CD4-positive, alpha-beta T cell treated with Interleukin-17A for 4 hours (primary cell): ENCODE results near the gene EEPD1.

Experiments
- DNase-seq: peaks from one replicate; pipeline ENCODE4 v3.0.0-alpha.2; 2020; ENCODE audit warnings: mixed read lengths

The EEPD1 gene

GRCh38 chr7:36192053-36192824 lies 39.2 kb downstream of the EEPD1 start:
- DNase-seq: no peak

GRCh38 chr7:36192877-36193276 lies 39.8 kb downstream of the EEPD1 start:
- DNase-seq: no peak

- no peak for DNase-seq
Measured at GRCh38 chr7:36198854-36199266, 45.8 kb downstream of the EEPD1 start.

- DNase-seq: no peak
Measured at GRCh38 chr7:36199329-36199728, 46.3 kb downstream of the EEPD1 start.

- DNase-seq: no peak
Measured at GRCh38 chr7:36201122-36201723, 48.2 kb downstream of the EEPD1 start.

GRCh38 chr7:36202398-36202797 lies 49.3 kb downstream of the EEPD1 start:
- peak; percentile 21 for DNase-seq

- DNase-seq: no peak
Measured at GRCh38 chr7:36203071-36203790, 50.2 kb downstream of the EEPD1 start.

- DNase-seq: no peak
Measured at GRCh38 chr7:36204044-36204663, 51.1 kb downstream of the EEPD1 start.

GRCh38 chr7:36204929-36205635 lies 52.0 kb downstream of the EEPD1 start:
- DNase-seq: no peak

GRCh38 chr7:36205803-36206202 lies 52.7 kb downstream of the EEPD1 start:
- no peak for DNase-seq

GRCh38 chr7:36207451-36208291 lies 54.6 kb downstream of the EEPD1 start:
- peak; percentile 60 for DNase-seq

GRCh38 chr7:36208426-36208825 lies 55.4 kb downstream of the EEPD1 start:
- no peak for DNase-seq

GRCh38 chr7:36208997-36209813 lies 56.2 kb downstream of the EEPD1 start:
- DNase-seq: peak; percentile 41

GRCh38 chr7:36209814-36210183 lies 56.7 kb downstream of the EEPD1 start:
- DNase-seq: no peak

GRCh38 chr7:36210291-36210922 lies 57.4 kb downstream of the EEPD1 start:
- no peak for DNase-seq

- no peak for DNase-seq
Measured at GRCh38 chr7:36214608-36215456, 61.8 kb downstream of the EEPD1 start.

GRCh38 chr7:36215457-36215765 lies 62.4 kb downstream of the EEPD1 start:
- DNase-seq: no peak

- no peak for DNase-seq
Measured at GRCh38 chr7:36216063-36216684, 63.1 kb downstream of the EEPD1 start.
